B cell (primary cell): ENCODE results near the gene TIMM10. TPM values are rescaled to one million over a fixed set of nuclear protein-coding genes. Genes with fewer than 3 reads are reported as not detected.

Experiments
- ATAC-seq: fragments of 200-7000 bp; cut with Tn5 transposase; one replicate; pipeline ENCODE4 v1.10.0; 2021; ENCODE audit warnings: low read depth, mild to moderate bottlenecking, moderate number of reproducible peaks, moderate library complexity
- CTCF ChIA-PET: fragments of 350-600 bp; sonication (Branson Sonifier 250); formaldehyde crosslinking; loops from one replicate; lab custom pipeline; 2021; ENCODE audit warnings: antibody characterized with exemption, inconsistent platforms; lab: Charles Lee
- POLR2A ChIA-PET: fragments of 350-600 bp; sonication (Branson Sonifier 250); formaldehyde crosslinking; loops from one replicate; lab custom pipeline; 2021; ENCODE audit warnings: antibody characterized with exemption; lab: Charles Lee
- DNase-seq: peaks from one replicate; pipeline ENCODE4 v3.0.0; 2013
- H2AFZ ChIP-seq: 2 replicates; pipeline ENCODE4 v1.6.1; 2012; ENCODE audit warnings: mild to moderate bottlenecking, low read depth, low read length; ENCODE audit not compliant: insufficient read depth, poor library complexity, severe bottlenecking
- H3K27ac ChIP-seq, 2 donors: 1 replicate in 1 of 2; 2 replicates in 1 of 2; pipeline ENCODE4 v1.5.1; 2012 to 2013; ENCODE audit warnings: low read length in 2 of 2, mild to moderate bottlenecking in 2 of 2, moderate library complexity in 1 of 2
- H3K27me3 ChIP-seq, 4 experiments: fragments of 200-600 bp in 1 of 4; sonication (generic) in 1 of 4; replicated peaks in 1 of 4; 1 replicate in 2 of 4; 2 replicates in 2 of 4; pipeline versions ENCODE4 v1.6.1 to v1.7.0; 2013 to 2016; ENCODE audit warnings: low read length in 3 of 4, mild to moderate bottlenecking in 2 of 4, mixed read lengths in 1 of 4, moderate library complexity in 1 of 4; ENCODE audit not compliant: insufficient read depth in 4 of 4, control insufficient read depth in 3 of 4; ENCODE audit errors: control extremely low read depth in 1 of 4
- H3K36me3 ChIP-seq, 2 experiments: replicated peaks in 1 of 2; 1 replicate in 1 of 2; 2 replicates in 1 of 2; pipeline versions ENCODE4 v1.6.1 to v1.7.1; 2013; ENCODE audit warnings: low read length in 1 of 2; ENCODE audit not compliant: insufficient read depth in 2 of 2, control insufficient read depth in 1 of 2; ENCODE audit errors: control extremely low read depth in 1 of 2, extremely low read depth in 1 of 2
- H3K4me1 ChIP-seq, 2 donors: fragments of 200-600 bp in 1 of 2; sonication (generic) in 1 of 2; 1 replicate in 1 of 2; 2 replicates in 1 of 2; pipeline versions ENCODE4 v1.5.1 to v1.6.1; 2013 to 2017; ENCODE audit warnings: low read length in 2 of 2; ENCODE audit not compliant: control insufficient read depth in 2 of 2, insufficient read depth in 2 of 2
- H3K4me2 ChIP-seq: replicated peaks from 2 replicates; pipeline ENCODE3; 2012; ENCODE audit warnings: mild to moderate bottlenecking, low read depth, low read length; ENCODE audit not compliant: poor library complexity, severe bottlenecking
- H3K4me3 ChIP-seq, 5 experiments: fragments of 200-600 bp in 1 of 5; sonication (generic) in 1 of 5; 1 replicate in 3 of 5; 2 replicates in 2 of 5; pipeline versions ENCODE4 v1.5.1 to v1.7.0; 2011 to 2016; ENCODE audit warnings: low read length in 4 of 5, mild to moderate bottlenecking in 4 of 5, low read depth in 2 of 5, control low read depth in 1 of 5, moderate library complexity in 1 of 5; ENCODE audit not compliant: insufficient read depth in 1 of 5; ENCODE audit errors: control extremely low read depth in 1 of 5, extremely low read depth in 1 of 5
- H3K79me2 ChIP-seq: fragments of 200-600 bp; sonication (generic); one replicate; pipeline ENCODE4 v1.6.0; 2016; ENCODE audit warnings: low read length; ENCODE audit not compliant: control insufficient read depth, insufficient read depth
- H3K9ac ChIP-seq: fragments of 200-600 bp; sonication (generic); 2 replicates; pipeline ENCODE4 v1.6.1; 2017; ENCODE audit warnings: mild to moderate bottlenecking, low read length, moderate library complexity
- H3K9me3 ChIP-seq, 3 donors: one replicate each; pipeline versions ENCODE4 v1.6.1 to v1.7.1; 2013; ENCODE audit warnings: low read length in 2 of 3; ENCODE audit not compliant: control insufficient read depth in 2 of 3, insufficient read depth in 1 of 3; ENCODE audit errors: control extremely low read depth in 1 of 3
- H4K20me1 ChIP-seq: 2 replicates; pipeline ENCODE4 v1.6.0; 2012; ENCODE audit warnings: mild to moderate bottlenecking, low read length; ENCODE audit not compliant: insufficient read depth, control insufficient read depth, poor library complexity, severe bottlenecking
- H3K27ac Mint-ChIP-seq: one replicate; pipeline ENCODE4 v1.8.0; 2021; ENCODE audit warnings: mixed read lengths
- H3K27me3 Mint-ChIP-seq: one replicate; pipeline ENCODE4 v1.8.0; 2021; ENCODE audit warnings: mixed read lengths
- H3K4me1 Mint-ChIP-seq: one replicate; pipeline ENCODE4 v1.8.0; 2021; ENCODE audit warnings: mixed read lengths
- H3K4me3 Mint-ChIP-seq: one replicate; pipeline ENCODE4 v1.8.0; 2021; ENCODE audit warnings: mixed read lengths
- H3K9me3 Mint-ChIP-seq: one replicate; pipeline ENCODE4 v1.8.0; 2022; ENCODE audit warnings: mixed read lengths; ENCODE audit not compliant: insufficient read depth
- CTCF ChIP-seq: fragments of 200-600 bp; IDR thresholded peaks from one replicate; pipeline ENCODE4 v1.8.0; 2022; ENCODE audit warnings: antibody characterized with exemption, mild to moderate bottlenecking
- EZH2 ChIP-seq: IDR thresholded peaks from 2 replicates; pipeline ENCODE4 v1.6.1; 2012; ENCODE audit warnings: borderline replicate concordance, low read depth, mild to moderate bottlenecking, moderate library complexity, low read length; ENCODE audit not compliant: insufficient read depth, poor library complexity, severe bottlenecking
- WGBS: methylation state at CpG from one replicate; pipeline ENCODE4 v1.1.5; 2013; ENCODE audit warnings: missing lambda C conversion rate; ENCODE audit not compliant: insufficient coverage; 5-methylcytosine and 5-hydroxymethylcytosine counted together
- intact Hi-C: fragments of 100-400 bp; cut with micrococcal nuclease; formaldehyde crosslinking; loops from one replicate; pipeline ENCODE4 v1.10.0; 2022
- polyA minus RNA-seq: library from RNA; depleted of rRNA, polyadenylated mRNA; stranded (reverse); fragments of >200 nt; gene quantifications from 2 replicates; pipeline ENCODE4 v1.2.3, GENCODE V29; 2012
- polyA plus RNA-seq: library from polyadenylated mRNA; depleted of rRNA; stranded (reverse); fragments of >200 nt; gene quantifications from 2 replicates; pipeline ENCODE4 v1.2.3, GENCODE V29; 2012
- total RNA-seq, 2 donors: library from RNA; stranded (reverse); fragments of 120-200 nt in 1 of 2; gene quantifications; 1 replicate in 1 of 2; 2 replicates in 1 of 2; pipeline versions ENCODE4 v1.2.3 to v1.2.4, GENCODE V29; 2013 to 2022

TIMM10 gene
- total RNA-seq (39.6 and 39.8 TPM in 2 replicates), polyA plus RNA-seq (21.6 and 36.5 TPM in 2 replicates), polyA minus RNA-seq (18.7 and 22.5 TPM in 2 replicates)
- 25.4 TPM for total RNA-seq (2013)

GRCh38 chr11:57530596-57531507, at the start of gene TIMM10:
TSS of gene TIMM10 (minus strand) at chr11:57530754. CDS start at chr11:57530189, 565 bp downstream.
- Histone ChIP-seq H3K9me3 (no peaks in the 10 kb centered on the region), H3K79me2 (peaks cover 12% of the 10 kb centered on the region), H4K20me1 (no peaks in the 10 kb centered on the region), H3K27me3 (no peaks in the 10 kb centered on the region), H3K4me3 (peak within 1 kb of the TSS; percentile 70 to 94 (median 87)), H2AFZ (peak within 1 kb of the TSS; percentile 77), H3K4me1 (peaks cover 13 to 17% of the 10 kb centered on the region in 2 donors), H3K36me3 (peaks cover 0 to 12% of the 10 kb centered on the region in 2 experiments), H3K9ac (peak within 1 kb of the TSS; percentile 74), H3K4me2 (peak within 1 kb of the TSS; percentile 89), H3K27ac (peak within 1 kb of the TSS; percentile 67 to 91)
- WGBS: under 1% methylated on average over 41 of the region's 49 CpGs
- ChIA-PET POLR2A (interaction anchor here (0.6 to 0.8 kb wide), 5 partner anchors 36 to 269 kb away, joined by 3 to 9 read pairs (median 3); partner anchors contain the start of genes SSRP1 and UBE2L6), CTCF (interaction anchor here (1.0 to 11.8 kb wide), 10 partner anchors 15 to 270 kb away, joined by 3 to 355 read pairs (median 7); partner anchors contain the start of genes RTN4RL2, SLC43A1 and UBE2L6)
- Mint-ChIP-seq H3K27me3 (no peaks in the 10 kb centered on the region), H3K4me3 (peak within 1 kb of the TSS; percentile 94), H3K4me1 (peaks cover 24% of the 10 kb centered on the region), H3K9me3 (no peaks in the 10 kb centered on the region), H3K27ac (peak within 1 kb of the TSS; percentile 95)
- ATAC-seq: peak; percentile 94
- DNase-seq: peak; percentile 97
- TF ChIP-seq CTCF (no peak), EZH2 (no peak)
- intact Hi-C loops: loop anchor here (1.0 to 5.0 kb wide), 10 partner anchors 16 to 1048 kb away; partner anchors contain the start of genes CLP1, SELENOH, SLC43A1 and SLC43A3
